AG04450 (cell line): ENCODE results near the gene XPNPEP2. TPM values are rescaled to one million over a fixed set of nuclear protein-coding genes. Genes with fewer than 3 reads are reported as not detected.
"Not testable (repeated sequence)": the region's sequence is repeated elsewhere in the genome, so short reads cannot be mapped to it uniquely, and the experiment has no call there.

Experiments
- CTCF ChIA-PET: fragments of 300-600, 350-600 bp; formaldehyde crosslinking; extraction: SDS; loops from one replicate; lab custom pipeline; 2022; ENCODE audit warnings: antibody characterized with exemption, inconsistent platforms; lab: Charles Lee
- POLR2A ChIA-PET: fragments of 350-600 bp; formaldehyde crosslinking; extraction: SDS; loops from one replicate; lab custom pipeline; 2021; ENCODE audit warnings: antibody characterized with exemption, inconsistent platforms; lab: Yijun Ruan, JAX
- DNase-seq: peaks from one replicate; pipeline ENCODE4 v3.0.0-alpha.2; 2011; ENCODE audit warnings: low read depth, low spot score
- H3K27ac ChIP-seq: one replicate; pipeline ENCODE4 v1.5.1; 2012; ENCODE audit warnings: low read depth, low read length, control low read depth
- H3K27me3 ChIP-seq: one replicate; pipeline ENCODE4 v1.6.0; 2012; ENCODE audit warnings: low read length; ENCODE audit not compliant: control insufficient read depth, insufficient read depth
- H3K4me3 ChIP-seq: 2 replicates; pipeline ENCODE4 v1.5.1; 2011; ENCODE audit warnings: mild to moderate bottlenecking, low read depth, low read length, control low read depth
- H3K9me3 ChIP-seq: 2 replicates; pipeline ENCODE4 v1.5.1; 2012; ENCODE audit warnings: low read length; ENCODE audit not compliant: control insufficient read depth, insufficient read depth
- polyA plus RNA-seq: library from polyadenylated mRNA; depleted of rRNA; stranded (reverse); fragments of >200 nt; gene quantifications from 2 replicates; pipeline ENCODE4 v1.2.3, GENCODE V29; 2011
- TF ChIP-seq, protein P1 (sequence below): IDR thresholded peaks from 2 replicates; pipeline ENCODE4 v1.5.1; 2011; ENCODE audit warnings: low read depth, low read length, control low read depth, inconsistent platforms

XPNPEP2 gene
- polyA plus RNA-seq, 1 experiment: 0.45 TPM

DNA sequence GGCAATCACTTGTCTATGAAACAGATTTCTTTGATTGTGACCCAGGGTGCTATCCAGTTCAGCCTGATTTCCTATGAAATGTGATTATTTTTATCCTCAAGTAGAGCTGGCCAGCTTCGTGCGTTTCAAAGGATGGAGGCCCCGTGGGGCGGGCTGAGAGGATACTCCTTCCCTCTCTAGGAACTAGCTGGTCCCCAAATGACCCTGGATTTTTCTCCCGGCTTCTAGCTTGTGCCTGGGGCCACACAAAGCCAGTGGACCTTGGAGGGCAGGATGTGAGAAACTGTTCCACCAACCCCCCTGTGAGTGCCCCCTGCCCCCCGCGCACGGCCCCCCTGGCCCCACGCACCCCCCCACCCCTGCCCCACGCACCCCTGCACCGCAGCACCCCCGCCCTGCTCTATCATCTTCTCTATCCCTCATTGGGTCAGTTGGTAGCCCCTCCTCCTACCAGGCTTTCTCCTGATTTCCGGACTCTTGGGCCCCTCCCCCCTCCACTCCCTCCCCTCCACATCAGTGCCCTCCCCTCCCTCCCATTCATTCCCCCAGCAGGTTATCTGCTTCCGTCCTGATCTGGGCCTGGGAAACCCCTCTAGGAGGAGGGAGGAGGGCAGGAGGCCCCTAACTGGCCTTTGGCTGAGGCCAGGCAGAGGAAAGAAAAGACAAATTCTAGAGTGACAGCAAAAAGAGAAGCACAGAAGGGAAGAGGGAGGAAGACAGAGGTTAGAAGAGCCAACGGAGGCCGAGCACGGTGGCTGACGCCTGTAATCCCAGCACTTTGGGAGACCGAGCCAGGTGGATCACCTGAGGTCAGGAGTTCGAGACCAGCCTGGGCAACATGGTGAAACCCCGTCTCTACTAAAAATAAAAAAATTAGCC, 3.3 kb downstream of the XPNPEP2 start:
- TF ChIP-seq, protein P1, sequence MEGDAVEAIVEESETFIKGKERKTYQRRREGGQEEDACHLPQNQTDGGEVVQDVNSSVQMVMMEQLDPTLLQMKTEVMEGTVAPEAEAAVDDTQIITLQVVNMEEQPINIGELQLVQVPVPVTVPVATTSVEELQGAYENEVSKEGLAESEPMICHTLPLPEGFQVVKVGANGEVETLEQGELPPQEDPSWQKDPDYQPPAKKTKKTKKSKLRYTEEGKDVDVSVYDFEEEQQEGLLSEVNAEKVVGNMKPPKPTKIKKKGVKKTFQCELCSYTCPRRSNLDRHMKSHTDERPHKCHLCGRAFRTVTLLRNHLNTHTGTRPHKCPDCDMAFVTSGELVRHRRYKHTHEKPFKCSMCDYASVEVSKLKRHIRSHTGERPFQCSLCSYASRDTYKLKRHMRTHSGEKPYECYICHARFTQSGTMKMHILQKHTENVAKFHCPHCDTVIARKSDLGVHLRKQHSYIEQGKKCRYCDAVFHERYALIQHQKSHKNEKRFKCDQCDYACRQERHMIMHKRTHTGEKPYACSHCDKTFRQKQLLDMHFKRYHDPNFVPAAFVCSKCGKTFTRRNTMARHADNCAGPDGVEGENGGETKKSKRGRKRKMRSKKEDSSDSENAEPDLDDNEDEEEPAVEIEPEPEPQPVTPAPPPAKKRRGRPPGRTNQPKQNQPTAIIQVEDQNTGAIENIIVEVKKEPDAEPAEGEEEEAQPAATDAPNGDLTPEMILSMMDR: no peak
- no peak for DNase-seq
- Histone ChIP-seq H3K27ac (no peak overlapping the region), H3K4me3 (no peak overlapping the region), H3K27me3 (peaks cover 3% of the 10 kb centered on the region), H3K9me3 (no peaks in the 10 kb centered on the region)
- ChIA-PET CTCF (no interaction called here), POLR2A (no interaction called here)

DNA sequence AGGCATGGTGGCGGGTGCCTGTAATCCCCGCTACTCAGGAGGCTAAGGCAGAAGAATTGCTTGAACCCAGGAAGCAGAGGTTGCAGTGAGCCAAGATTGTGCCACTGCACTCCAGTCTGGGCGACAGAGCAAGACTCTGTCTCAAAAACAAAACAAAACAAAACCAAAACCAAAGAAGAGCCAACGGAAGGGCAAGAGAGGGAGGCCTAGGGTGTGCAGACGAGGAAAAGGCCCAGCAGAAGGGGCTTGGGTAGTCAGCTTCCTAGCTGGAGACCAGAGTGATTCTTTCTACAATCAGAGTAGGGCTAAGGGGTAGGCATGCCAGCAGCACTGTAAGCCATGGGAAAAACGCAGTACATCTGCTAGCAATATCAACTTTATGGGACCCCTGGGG, 4.0 kb downstream of the XPNPEP2 start:
- H3K4me3 ChIP-seq, H3K27me3 ChIP-seq, POLR2A ChIA-PET, H3K27ac ChIP-seq, H3K9me3 ChIP-seq, CTCF ChIA-PET, DNase-seq: not testable (repeated sequence)

DNA sequence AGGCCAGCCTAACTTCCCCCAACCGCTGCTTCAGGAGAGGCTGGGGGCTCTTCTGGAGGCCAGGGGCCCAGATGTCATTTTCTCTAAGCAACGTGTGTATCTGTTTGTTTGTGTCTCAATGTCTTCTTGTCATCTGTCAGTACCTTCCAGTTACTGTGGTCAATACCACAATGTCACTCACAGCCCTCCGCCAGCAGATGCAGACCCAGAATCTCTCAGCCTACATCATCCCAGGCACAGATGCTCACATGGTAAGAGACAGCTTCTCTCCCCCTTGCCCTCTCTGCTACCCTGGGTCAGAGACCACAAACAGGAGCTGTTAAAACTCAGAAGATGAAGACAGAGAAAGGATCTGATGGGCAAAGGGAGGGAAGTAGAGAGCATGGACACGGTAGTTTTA, 5.0 kb downstream of the XPNPEP2 start:
- no peak for DNase-seq
- POLR2A ChIA-PET: no interaction called here
- Histone ChIP-seq H3K27me3 (peaks cover 3% of the 10 kb centered on the region), H3K4me3 (no peak overlapping the region), H3K27ac (no peak overlapping the region), H3K9me3 (no peaks in the 10 kb centered on the region)
- CTCF ChIA-PET: no interaction called here
- TF ChIP-seq, protein P1: no peak

DNA sequence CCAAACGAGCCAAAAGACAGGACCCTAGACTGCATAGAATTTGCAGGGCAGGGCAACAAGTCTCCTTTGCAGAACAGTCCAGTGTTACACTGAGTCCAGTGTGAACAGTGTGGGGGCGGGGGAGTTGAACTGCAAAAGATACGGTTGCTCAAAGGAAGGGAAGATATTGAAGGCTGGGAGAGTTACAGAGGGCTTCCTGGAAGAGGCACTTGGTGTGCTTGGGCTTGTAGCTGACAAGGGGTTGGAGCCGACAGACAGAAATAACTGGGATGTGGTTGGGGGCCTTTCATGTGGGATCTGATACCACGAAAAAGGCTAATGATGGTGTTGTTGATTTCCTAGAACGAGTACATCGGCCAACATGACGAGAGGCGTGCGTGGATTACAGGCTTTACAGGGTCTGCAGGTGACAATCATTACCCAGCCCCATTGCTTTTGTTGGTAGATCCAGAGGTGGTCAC, 6.1 kb downstream of the XPNPEP2 start:
- no peaks in the 10 kb centered on the region for H3K9me3 ChIP-seq
- H3K4me3 ChIP-seq: no peak overlapping the region
- peaks cover 3% of the 10 kb centered on the region for H3K27me3 ChIP-seq
- H3K27ac ChIP-seq: no peak overlapping the region
- POLR2A ChIA-PET: no interaction called here
- CTCF ChIA-PET: interaction anchor here (1.1 kb wide), 1 partner anchor 20 kb away, joined by 3 read pairs; no protein-coding TSS in a partner anchor
- no peak for DNase-seq
- TF ChIP-seq, protein P1: no peak

DNA sequence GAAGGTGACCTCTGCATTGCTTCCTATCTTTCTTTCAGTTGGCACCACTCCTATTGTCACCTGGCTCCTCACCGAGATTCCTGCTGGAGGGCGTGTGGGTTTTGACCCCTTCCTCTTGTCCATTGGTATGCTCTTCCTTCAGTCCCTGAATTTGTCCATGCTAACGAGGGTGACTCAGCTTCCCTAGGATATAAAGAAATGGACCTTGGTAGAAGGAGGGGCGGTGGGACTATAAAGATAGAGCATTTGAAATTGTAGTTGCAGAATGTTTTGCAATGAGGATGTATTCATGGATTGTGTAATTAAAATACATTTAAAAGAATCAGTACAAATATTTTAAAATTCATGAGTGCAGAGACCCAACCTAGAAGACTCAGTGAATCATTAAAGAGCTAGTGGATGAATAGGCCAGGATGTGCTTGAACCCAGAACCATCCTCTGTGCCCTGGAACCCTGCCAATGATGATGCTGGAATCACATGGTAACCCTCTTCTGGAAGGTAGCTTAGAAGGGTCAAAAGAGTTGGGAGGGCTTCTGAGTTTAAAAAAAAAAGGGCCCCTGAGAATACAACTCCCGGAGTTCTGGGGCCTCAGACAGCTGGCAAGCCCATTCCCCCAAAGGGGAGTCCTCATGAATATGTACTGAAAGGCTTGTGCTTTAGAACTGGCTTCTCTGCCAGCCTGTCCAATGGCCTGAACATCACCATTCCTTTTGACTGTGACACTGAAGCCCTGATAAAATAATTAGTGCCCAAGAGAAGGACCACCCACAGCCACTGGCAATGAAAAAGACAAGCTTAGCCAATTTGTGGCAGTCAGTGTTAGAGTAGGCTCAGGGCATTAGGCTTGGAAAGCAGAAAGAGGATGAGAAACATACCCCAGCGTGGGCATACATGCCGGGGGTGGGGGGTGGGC, 8.0 kb downstream of the XPNPEP2 start:
- CTCF ChIA-PET: interaction anchor here (0.6 to 1.2 kb wide), 2 partner anchors 20 to 313 kb away, joined by 4 to 5 read pairs; no protein-coding TSS in a partner anchor
- H3K9me3 ChIP-seq: no peaks in the 10 kb centered on the region
- no peak overlapping the region for H3K4me3 ChIP-seq
- TF ChIP-seq, protein P1: no peak
- H3K27ac ChIP-seq: no peak overlapping the region
- POLR2A ChIA-PET: no interaction called here
- peaks cover 5% of the 10 kb centered on the region for H3K27me3 ChIP-seq
- no peak for DNase-seq
